ENCODE measurements around the gene MEGF6.

MEGF6 gene

DNA sequence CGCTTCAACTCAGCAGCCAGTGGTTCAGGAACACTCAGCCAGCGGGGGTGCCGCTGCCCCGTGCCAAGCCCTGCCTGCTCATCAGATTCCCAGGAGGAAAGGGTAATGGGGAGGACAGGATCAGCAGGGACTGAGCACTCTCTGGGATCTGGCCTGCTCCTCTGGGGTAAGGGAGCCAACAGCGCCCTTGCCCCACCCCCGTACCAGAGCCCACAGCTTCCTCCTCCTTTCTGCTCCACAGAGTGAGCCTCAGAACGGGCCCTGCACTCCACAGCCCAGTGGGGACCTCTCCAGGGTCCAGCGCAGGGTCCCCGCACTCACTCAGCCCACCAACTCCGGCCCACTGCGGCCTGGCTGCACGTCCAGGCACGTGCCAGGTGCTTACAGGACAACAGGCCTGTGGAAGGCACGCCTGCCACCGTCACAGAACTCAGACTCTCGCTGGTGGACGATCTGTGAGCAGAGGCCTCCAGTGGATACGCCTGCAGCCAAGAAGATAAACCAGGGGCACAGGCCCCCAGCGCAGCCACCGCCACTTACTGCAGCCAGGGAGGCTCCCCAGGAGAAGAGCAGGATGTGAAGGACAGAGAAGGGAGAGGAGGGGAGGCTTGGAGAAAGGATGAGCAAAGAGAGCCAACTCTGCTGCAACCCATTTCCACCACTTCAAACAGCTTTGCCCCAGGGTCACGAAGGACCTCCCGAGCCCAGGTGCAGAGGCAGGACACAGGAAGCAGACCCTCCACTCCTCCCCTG, 2.1 kb downstream of the MEGF6 start:
- DNase-seq, result no peak

DNA sequence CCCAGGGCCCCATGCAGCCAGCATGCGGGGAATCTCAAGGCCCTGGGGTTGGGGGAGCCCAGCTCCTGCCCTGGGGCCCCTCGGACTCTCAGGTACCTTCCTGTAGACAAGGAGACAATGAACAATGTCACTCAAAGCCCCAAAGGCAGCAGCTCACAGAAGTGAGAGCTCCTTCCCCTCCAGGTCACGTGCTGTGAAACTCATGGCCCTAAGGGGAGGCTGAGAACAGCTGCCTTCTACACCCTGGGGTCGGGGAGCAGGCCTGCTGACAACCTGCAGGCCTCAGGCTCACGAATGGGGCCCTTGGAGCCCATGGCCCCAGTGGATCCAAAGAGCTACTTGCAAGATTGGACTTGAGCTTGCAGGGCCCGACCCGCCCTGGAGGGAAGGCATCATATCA, 3.2 kb downstream of the MEGF6 start:
- DNase-seq, result no peak

DNA sequence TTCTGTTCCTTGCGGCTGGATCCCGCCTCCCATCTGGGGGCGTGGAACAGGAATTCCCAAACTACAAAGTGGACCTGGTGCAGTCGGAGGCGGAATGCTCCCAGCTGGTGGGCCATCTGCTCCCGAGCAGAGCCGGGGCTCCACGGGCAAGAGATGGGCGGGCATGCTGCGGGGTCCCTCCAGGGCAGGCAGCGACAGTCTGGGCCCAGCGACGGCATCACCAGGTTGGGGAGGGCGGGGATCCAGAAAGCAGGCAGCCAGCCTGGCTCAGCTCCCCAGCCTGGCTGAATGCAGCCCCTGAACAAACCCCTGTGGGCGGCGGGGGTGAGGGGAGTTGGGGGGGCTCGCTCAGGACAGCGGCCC, 3.6 kb downstream of the MEGF6 start:
- no peak for DNase-seq

DNA sequence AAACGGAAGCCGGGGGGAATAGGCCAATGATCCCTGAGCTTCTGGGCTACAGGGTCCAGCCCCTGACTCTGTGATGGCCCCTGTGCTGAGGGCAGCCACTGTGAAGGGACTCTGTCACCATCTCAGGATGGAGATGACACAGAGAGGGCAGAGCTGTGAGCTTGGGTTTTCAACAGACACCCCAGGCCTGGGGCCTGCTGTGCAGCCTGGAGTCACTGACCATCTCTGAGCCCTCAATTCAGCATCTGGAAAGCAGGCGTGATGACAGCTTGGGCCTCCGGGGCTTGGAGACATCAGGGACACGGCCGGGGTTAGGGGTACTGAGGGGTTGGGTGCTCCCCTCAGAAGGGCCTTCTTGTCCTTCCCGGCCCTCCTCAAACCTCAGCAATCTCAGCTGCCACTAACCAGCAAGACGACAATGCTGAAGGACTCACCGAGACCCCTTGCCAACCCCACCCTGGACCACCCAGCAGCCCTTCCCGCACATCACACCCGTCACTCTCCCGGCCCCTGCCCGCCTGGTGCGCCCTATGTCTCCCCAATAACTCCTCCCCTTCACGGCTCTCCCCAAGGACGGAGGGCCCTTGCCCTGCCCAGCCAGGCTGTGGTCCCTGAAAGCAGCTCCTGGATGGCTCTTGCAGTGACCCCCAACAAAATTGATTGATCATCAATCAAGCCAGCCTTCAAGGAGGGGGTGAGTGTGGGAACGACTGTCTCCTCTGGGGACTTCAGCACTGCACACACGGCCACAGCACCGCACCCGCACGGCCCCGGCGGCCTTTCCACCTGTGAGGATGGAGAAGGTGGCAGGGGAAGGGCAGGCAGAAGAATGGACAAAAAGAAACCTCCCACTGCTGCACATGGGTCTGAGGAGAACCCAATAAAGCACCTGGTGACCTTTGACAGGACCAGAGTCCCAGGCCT, 4.3 kb downstream of the MEGF6 start:
- no peak for DNase-seq

DNA sequence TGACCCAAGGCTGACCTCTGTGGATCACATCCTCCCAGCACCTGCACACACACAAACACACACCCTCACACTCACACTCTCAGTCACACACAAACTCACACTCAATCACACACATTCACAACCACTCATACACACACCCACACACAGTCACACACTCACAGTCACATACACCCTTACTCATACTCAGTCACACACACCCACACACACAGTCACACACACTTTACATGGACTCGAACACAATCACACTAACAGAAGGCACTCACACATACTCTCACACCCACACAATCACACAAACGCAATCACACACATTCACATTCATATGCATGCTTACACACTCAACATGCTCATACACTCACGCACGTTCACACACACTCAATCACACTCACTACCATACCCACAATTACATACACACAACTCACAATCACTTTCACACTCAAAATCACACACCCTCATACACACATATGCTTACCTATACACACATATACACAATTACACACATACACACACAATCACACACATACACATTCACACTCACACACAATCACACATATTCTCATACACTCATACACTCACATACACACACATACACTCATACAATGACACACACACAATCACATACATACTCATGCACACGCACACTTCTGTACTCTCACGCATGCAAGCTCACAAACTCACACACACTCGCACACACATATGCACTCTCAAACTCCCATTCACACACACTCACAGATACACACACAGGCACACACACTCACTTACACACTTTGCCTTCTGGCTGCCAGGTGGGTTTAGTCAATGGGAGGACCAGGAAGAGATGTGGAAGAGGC, 6.1 kb downstream of the MEGF6 start:
- no peak for DNase-seq

DNA sequence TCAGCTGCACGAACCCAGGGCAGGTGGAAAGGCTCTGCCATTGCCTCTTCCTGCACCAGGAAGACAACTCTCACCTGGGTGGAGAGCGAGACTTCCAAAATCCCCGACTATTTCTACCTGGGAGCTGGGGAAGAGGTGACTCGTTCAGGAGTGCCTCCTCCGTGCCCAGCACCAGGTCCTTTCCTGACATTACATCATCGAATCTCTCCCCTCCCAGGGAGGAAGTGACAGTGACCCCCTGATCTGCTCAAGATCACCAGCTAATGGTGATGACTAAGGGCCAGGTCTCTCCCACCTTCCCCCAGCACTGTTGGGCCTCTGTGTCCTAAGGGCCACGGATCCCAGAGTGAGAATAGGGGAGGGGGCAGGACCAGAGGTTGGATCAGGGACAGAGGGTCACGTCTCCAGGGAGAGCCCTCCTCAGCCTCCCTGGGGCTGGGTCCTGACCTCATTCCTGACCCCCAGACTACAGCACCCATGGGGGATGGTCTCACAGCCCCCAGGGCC, 6.8 kb downstream of the MEGF6 start:
- no peak for DNase-seq

DNA sequence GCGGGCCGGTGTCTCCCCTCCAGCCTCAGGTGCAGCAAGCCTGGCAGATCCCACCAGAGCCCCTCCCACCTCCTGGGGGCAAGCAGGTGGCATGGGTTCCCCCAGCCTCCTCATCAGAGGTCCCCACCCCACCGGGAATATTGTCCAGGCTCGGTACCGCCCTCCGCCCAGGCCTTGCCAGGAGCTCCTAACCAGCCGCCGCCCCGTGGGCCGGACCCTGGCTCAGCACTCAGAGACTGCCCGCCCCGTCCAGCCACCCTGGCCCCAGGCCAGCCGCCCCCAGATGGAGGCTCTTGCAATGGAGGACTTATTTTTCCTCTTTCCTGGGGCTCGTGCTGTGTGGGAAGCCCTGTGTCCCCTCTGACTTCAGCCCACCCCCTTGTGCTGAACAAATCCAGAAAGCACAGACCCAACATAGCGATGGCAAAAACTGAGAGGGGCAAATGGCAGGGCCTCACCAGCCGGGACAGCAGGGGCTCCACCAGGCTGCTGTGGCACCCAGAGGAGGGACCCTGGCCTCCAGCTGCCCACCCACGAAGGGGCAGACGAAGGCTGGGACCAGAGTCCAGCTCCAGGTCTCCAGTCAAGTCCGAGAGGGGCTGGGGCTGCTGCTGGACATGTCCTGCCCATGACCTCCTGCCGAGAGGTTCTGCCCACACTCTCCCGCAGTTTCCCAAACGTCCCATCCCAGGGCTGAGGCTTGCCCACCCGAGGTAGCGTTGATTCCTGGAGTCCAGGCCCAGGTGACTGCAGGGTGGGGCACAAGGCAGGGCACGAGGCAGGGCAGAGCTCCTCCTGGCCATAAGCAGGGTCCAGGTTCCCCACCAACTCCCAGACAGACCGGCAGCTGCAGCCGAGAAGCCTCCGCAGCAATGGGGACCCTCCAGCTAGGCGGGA, 7.5 kb downstream of the MEGF6 start:
- DNase-seq, result no peak

DNA sequence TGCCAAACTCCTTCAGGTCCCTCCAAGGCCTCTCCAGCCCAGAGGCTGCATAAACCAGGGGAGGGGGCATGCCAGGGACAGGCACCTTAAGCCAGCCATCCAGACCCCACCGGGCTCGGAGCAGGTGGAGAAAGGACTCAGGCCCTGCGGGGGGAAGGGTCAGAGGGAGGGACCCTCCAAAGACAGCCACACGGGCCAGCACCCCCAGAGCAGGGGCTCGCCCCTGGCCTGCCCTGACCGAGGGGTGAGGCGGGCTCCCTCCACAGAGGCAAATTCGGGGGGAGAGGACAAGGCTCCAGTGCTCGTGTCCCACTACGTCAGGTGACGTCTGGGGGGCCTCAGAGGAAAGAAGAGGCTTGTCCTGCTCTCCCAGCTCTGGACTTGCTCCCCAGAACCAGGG, 8.2 kb downstream of the MEGF6 start:
- DNase-seq, result no peak

DNA sequence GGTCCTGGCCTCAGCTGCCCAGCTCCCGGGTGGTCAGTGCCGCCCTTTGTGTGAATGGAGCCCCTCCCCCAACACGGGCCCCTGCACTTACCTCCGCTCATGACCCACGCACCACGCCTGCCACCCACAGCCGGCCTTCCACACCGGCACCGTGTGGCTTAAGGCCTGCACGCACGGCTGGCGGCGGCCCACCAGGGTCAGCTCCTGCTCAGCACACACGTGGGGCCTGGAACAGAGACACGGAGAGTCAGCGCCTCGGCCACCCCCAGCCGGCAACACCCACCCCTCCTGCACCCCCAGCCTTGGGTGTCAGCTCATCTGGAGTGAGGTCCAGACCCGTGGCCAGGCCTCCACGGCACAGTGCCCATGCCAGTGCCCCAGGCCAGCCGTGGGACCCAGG, 8.9 kb downstream of the MEGF6 start:
- DNase-seq, result no peak

DNA sequence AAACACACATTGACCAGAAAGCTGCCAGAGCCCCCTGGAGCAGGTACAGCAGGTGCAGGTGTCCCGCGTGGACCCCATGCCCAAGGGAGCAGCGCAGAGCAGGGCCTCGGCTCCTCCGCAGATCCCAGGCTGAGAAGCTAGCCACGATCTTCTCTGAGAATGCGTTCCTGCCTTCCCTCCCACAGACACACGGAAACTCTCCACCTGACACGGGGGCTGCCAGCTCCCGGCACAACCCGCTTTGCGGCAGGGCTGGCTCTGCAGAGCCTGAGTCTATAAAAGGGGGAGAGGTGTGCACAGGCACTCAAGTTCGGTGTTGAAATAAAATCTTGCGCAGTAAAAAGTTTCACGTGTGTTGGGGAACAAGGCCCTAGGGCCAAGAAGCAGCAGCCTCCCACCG, 9.6 kb downstream of the MEGF6 start:
- DNase-seq, result no peak

DNA sequence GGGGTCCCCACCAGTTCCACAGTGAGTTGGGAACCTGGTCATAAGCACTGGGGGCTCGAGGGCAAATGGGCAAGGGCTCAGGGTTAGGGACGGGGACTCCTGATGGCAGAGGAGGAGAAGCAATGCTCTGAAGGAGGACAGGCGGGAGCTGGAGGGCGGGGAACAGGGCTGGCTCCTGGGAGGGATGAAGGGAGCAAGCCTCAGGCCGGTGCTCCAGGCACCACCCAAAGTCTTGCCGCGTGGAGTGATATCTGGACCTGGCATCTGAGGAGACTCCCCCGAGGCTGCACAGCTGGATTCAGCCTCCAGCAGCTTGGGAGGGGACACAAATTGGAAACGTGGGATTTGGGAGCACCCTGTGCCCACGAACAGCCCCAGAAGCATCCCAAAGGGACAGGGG, 11.0 kb downstream of the MEGF6 start:
- no peak for DNase-seq

DNA sequence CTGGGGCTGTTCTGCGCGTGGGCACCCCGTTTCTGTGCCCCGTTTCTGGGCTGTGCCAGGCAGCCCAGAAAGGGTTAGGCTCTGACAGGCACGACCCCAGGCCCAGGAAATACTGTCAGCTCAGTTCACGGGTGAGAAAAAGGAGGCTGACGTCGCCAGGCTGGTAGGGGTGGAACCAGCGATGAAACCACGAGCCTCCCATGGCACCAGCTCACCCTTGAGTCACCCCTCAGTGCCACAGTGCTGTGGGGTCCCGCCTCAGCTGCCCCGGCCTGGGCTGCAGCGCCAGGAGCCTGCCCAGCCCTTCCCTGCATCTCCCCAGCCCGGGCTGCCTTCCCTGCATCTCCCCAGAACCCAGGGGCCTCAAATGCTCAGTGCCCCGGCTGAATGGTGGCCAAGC, 11.5 kb downstream of the MEGF6 start:
- no peak for DNase-seq

DNA sequence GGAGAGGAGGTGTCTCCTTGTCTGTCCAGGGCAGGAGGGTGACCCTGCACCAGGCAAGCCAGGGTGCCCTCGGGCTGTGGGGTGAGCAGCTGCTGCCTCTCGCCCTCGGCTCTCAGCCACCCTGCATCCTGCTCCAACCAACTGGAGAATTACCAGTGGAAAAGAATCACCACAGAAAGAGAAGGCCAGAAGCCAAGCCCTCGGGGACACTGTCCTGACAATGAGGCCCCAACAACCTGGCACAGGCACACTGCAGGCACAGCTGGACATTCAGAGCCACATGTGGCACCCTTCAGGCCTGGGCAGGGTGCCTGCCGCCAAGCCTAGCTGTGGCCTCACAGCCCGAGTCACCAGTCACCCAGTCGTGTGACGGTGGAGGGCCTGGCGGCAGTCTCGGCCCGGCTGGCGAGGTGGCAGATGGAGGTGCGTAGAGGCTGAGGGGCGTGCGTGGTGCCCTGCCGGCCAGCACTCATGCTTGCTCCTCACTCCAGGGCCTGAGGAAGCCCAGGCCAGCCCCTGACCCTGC, 12.0 kb downstream of the MEGF6 start:
- DNase-seq, result no peak

DNA sequence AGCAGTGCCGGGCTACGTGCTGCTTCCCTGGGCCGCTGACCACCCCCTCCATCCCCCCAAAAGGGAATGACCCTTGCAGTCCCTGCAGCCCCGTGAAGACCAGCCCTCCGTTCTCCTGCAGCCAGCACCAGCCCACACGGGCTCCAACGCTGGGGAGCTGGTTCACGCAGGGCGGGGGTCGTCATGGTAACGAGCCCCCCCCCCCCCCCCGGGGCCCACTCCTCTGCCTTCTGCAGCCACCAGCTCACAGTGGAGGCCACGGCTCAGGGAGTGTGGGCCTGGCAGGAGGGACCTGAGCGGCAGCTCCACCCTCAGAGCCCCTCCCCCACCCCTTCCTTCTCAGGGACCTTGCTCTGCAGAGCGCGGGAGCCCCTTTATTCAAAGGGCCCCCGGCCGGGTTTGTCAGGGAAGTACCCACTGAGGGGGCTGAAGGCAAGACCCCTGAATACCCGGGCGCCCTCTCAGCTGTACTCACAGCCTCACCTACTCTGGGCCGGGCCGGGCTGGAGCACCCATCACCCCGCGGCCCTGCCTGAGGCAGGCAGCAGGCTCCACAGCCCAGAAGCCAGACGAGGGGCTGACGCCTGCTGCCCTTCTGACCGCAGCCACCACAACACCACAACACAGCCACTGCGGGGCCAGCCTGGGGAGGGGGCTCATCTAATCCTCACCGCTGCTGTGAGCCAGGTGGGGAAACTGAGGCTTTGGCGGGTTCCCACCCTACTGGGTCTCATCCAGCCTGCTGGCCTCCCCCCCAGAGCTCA, 12.6 kb downstream of the MEGF6 start:
- no peak for DNase-seq

DNA sequence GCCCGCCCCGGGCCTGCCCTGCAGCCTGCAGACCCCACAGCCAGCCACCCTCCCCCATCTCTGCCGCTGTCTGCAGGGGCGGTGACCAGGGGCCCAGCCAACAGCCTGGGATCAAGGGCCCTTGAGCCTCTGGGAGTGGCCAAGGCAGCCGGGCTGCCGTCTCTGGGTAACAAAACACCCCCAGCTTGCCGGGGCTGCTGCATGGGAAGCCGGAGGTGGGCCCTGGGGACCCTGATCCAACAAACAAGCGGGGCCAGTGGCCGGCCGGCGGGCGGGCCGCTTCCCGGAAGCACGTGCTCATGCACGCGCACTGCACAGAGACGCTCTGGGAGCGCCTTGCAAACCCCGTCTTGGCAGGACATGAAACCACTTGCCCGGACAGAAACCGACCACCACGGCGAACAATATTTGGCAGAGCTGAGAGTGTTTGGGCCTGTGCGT, 13.2 kb downstream of the MEGF6 start:
- DNase-seq, result no peak

DNA sequence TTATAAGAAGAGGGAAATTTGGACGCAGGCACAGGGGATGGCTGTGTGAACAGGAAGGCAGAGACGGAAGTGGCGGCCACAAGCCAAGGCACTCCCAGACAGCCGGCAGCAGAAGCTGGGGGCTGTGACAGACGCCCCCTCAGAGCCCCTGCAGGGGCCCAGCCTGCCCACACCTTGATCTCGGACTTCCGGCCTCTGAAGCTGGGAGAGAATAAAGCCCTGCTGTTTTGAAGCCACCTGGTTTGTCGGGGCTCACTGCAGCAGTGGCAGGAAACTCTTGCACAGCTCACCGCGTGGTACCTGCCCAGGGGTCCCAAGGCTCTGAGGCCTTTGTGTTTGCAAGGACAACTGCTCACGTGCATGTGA, 13.7 kb downstream of the MEGF6 start:
- DNase-seq, result peak; percentile 14

DNA sequence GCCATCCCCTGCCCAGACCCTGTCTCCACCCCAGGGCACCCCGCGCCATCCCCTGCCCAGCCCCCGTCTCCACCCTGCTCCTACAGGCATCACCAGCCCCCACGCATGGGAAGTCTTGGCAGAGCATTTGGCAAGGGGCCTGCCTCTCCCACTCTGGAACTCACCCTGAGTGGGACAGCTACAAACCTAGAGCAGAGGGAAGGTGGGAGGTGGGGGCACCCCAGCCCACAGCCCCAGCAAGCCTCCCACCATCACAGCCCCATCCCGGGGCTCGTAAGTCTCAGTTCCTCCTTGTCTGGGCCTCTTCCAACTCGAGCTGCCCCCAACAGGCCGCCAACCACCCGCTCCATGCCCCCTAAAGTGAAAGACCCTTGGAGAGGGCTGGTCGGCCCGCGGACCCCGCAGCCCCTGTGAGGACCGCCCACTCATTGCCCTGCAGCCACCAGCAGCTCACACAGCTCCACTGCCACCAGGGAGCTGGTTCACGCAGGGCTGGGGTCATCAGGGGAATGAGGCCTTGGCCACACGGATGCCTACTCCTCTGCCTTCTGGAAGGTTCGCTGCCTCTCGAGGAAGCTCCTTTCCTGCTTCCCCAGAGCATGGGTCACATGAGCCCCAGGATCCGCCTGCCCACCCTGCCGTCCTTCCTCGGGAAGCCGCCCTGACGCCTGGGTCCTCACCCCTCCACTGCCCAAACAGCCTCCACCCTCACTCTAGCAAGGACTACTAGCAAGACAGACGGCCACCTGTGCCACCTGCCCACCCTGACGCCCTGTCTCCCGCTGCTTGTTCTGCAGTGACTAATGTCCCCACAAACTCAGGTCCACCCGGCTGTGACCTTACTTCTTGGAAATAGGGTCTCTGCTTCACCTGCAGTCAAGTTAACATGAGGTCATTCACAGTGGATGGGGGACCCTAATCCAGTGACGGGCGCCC, 14.4 kb downstream of the MEGF6 start:
- no peak for DNase-seq

DNA sequence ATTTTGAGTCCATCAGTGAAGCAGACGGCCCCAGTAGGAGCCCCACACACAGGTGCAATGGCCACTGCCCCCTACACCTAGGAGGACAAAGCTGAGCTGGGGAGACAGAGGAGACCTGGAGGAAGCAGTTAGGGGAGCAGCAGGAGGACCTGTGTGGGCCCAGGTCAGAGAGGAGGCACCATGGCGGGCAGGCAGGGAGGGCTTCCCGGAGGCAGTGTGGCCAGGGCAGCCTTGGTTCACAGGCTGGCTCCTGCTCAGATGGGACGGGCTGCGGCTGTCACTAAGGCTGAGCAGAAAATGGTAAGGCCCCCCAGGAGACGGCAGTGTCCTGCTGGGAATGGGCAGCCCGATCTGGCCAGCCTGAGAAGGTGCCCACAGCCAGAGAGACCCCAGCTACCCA, 15.4 kb downstream of the MEGF6 start:
- no peak for DNase-seq

DNA sequence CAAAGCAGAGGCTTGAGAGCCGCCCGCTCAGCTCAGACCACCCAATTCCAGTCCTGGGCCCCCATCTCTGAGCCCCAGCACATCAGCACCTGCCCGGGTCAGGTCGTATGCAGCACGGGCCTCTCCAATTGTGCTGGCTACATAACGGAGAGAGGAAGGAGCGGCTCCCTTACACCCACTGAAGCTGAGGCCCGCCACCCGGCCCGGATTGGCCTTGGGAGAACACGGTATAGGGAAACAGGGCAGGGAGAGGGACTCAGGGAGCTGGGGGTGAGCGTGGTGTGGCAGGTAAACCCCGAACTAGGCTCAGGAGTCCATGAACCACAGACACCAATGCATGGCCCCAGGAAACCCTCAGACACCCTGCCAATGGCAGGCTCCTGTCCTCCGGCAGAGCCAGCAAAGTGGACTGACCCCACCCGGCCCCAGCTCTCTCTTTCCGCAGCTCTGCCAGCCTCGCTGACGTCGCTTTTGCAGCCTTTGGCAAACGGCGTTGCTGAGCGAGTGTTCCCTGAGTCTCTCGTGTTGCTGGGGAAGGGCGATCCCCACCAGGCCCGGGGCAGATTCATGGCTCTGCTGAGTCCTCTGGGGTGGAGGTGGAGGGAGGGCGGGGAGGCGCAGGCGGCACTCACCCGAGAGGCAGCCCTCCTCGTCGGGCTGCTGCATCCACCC, 16.5 kb downstream of the MEGF6 start:
- no peak for DNase-seq
